Liver (tissue), 9 donors: ENCODE data around the gene MAP4K3. TPM values are rescaled to one million over a fixed set of nuclear protein-coding genes. Genes with fewer than 3 reads are reported as not detected.

Experiments
- DNase-seq: peaks from one replicate; pipeline ENCODE4 v3.0.0-alpha.2; 2017; ENCODE audit warnings: low spot score
- H3K27ac ChIP-seq, 2 donors: one replicate each; pipeline ENCODE4 v1.7.0; 2013; ENCODE audit warnings: inconsistent platforms in 2 of 2, low read length in 2 of 2, control low read depth in 1 of 2, low read depth in 1 of 2, mild to moderate bottlenecking in 1 of 2
- H3K27me3 ChIP-seq, 4 donors: one replicate each; pipeline versions ENCODE4 v1.6.1 to v1.7.0; 2013; ENCODE audit warnings: low read length in 3 of 4, inconsistent platforms in 1 of 4, mild to moderate bottlenecking in 1 of 4, moderate library complexity in 1 of 4; ENCODE audit not compliant: control insufficient read depth in 4 of 4, insufficient read depth in 4 of 4
- H3K36me3 ChIP-seq, 4 donors: one replicate each; pipeline versions ENCODE4 v1.6.1 to v1.7.0; 2013; ENCODE audit warnings: low read length in 3 of 4, mild to moderate bottlenecking in 3 of 4, low read depth in 1 of 4, moderate library complexity in 1 of 4; ENCODE audit not compliant: control insufficient read depth in 4 of 4, insufficient read depth in 3 of 4
- H3K4me1 ChIP-seq, 4 donors: one replicate each; pipeline versions ENCODE4 v1.6.1 to v1.7.0; 2013; ENCODE audit warnings: low read length in 3 of 4, mild to moderate bottlenecking in 3 of 4, moderate library complexity in 1 of 4; ENCODE audit not compliant: control insufficient read depth in 4 of 4, insufficient read depth in 4 of 4
- H3K4me3 ChIP-seq, 3 donors: one replicate each; pipeline versions ENCODE4 v1.6.1 to v1.7.0; 2013; ENCODE audit warnings: low read length in 3 of 3, control low read depth in 1 of 3, low read depth in 1 of 3, mild to moderate bottlenecking in 1 of 3
- H3K9ac ChIP-seq, 2 donors: one replicate each; pipeline ENCODE4 v1.7.0; 2013; ENCODE audit warnings: low read length in 2 of 2, mild to moderate bottlenecking in 2 of 2, moderate library complexity in 2 of 2, control low read depth in 1 of 2, low read depth in 1 of 2
- H3K9me3 ChIP-seq, 4 donors: one replicate each; pipeline versions ENCODE4 v1.6.1 to v1.7.0; 2013; ENCODE audit warnings: low read length in 3 of 4; ENCODE audit not compliant: control insufficient read depth in 4 of 4
- ATF3 ChIP-seq: IDR thresholded peaks from 2 replicates; pipeline ENCODE4 v1.6.1; 2016; ENCODE audit warnings: antibody characterized with exemption
- EGR1 ChIP-seq, 2 donors: IDR thresholded peaks; 2 replicates each; pipeline ENCODE4 v1.6.1; 2016 to 2018; ENCODE audit warnings: antibody characterized with exemption in 2 of 2, low read depth in 2 of 2
- FOXA1 ChIP-seq: IDR thresholded peaks from 2 replicates; pipeline ENCODE4 v1.6.1; 2016; ENCODE audit warnings: antibody characterized with exemption
- FOXA2 ChIP-seq: IDR thresholded peaks from 2 replicates; pipeline ENCODE4 v1.6.1; 2016; ENCODE audit warnings: antibody characterized with exemption
- GABPA ChIP-seq, 2 donors: IDR thresholded peaks in 1 of 2; conservative IDR thresholded peaks in 1 of 2; 2 replicates each; pipeline ENCODE4 v1.6.1; 2016; ENCODE audit warnings: antibody characterized with exemption in 2 of 2, mild to moderate bottlenecking in 1 of 2, moderate library complexity in 1 of 2
- HNF4A ChIP-seq, 2 donors: conservative IDR thresholded peaks; 2 replicates each; pipeline ENCODE4 v1.6.1; 2016; ENCODE audit warnings: antibody characterized with exemption in 2 of 2, mild to moderate bottlenecking in 2 of 2
- HNF4G ChIP-seq: IDR thresholded peaks from 2 replicates; pipeline ENCODE4 v1.6.1; 2016; ENCODE audit warnings: antibody characterized with exemption
- NR2F2 ChIP-seq: IDR thresholded peaks from 2 replicates; pipeline ENCODE4 v1.6.1; 2016; ENCODE audit warnings: antibody characterized with exemption
- RAD21 ChIP-seq, 2 donors: IDR thresholded peaks; 2 replicates each; pipeline ENCODE4 v1.6.1; 2016; ENCODE audit warnings: antibody characterized with exemption in 2 of 2, mild to moderate bottlenecking in 2 of 2
- REST ChIP-seq: IDR thresholded peaks from 2 replicates; pipeline ENCODE4 v1.6.1; 2016; ENCODE audit warnings: antibody characterized with exemption, mild to moderate bottlenecking
- RXRA ChIP-seq, 2 donors: IDR thresholded peaks; 2 replicates each; pipeline ENCODE4 v1.6.1; 2017 to 2018; ENCODE audit warnings: antibody characterized with exemption in 2 of 2, mild to moderate bottlenecking in 1 of 2
- SP1 ChIP-seq: IDR thresholded peaks from 2 replicates; pipeline ENCODE4 v1.6.1; 2018; ENCODE audit warnings: antibody characterized with exemption, mild to moderate bottlenecking
- TAF1 ChIP-seq: conservative IDR thresholded peaks from 2 replicates; pipeline ENCODE4 v1.6.1; 2016; ENCODE audit warnings: antibody characterized with exemption, mild to moderate bottlenecking
- YY1 ChIP-seq: IDR thresholded peaks from 2 replicates; pipeline ENCODE4 v1.6.1; 2016; ENCODE audit warnings: antibody characterized with exemption, mild to moderate bottlenecking
- WGBS: extraction: QIAGEN DNeasy Blood & Tissue Kit; methylation state at CpG from one replicate; pipeline ENCODE4 v1.1.7; 2013; 5-methylcytosine and 5-hydroxymethylcytosine counted together
- polyA plus RNA-seq, 2 donors: library from polyadenylated mRNA; stranded (reverse) in 1 of 2; unstranded in 1 of 2; fragments of 200-250 nt in 1 of 2; fragments of >200 nt in 1 of 2; fragmentation: Nextera tagmentation in 1 of 2; extraction: Ambion mirVana in 1 of 2; gene quantifications; one replicate each; pipeline versions ENCODE4 v1.2.1 to v1.2.3, GENCODE V29; 2013 to 2015
- total RNA-seq, 2 donors: library from RNA; depleted of rRNA; stranded (reverse); fragments of >200 nt; gene quantifications; one replicate each; pipeline ENCODE4 v1.2.3, GENCODE V29; 2014
- TF ChIP-seq, protein P1 (sequence below): IDR thresholded peaks from 2 replicates; pipeline ENCODE4 v1.6.1; 2016; ENCODE audit warnings: antibody characterized with exemption
- TF ChIP-seq, protein P2 (sequence below): fragments of 150-350 bp; IDR thresholded peaks from 2 replicates; pipeline ENCODE4 v1.5.1; 2017; ENCODE audit warnings: improper control_type of control experiment, low read depth, low read length; ENCODE audit not compliant: missing input control
- TF ChIP-seq, protein P3 (sequence below): IDR thresholded peaks from 2 replicates; pipeline ENCODE4 v1.6.1; 2016; ENCODE audit warnings: antibody characterized with exemption
- donor health status: healthy.
- donor health status: healthy.
- donor health status: healthy.
- donor health status: healthy.
- donor health status: healthy.

The MAP4K3 gene
- total and polyA plus RNA-seq, 4 donors = 6.2 to 23.8 (median 10.9) TPM

DNA sequence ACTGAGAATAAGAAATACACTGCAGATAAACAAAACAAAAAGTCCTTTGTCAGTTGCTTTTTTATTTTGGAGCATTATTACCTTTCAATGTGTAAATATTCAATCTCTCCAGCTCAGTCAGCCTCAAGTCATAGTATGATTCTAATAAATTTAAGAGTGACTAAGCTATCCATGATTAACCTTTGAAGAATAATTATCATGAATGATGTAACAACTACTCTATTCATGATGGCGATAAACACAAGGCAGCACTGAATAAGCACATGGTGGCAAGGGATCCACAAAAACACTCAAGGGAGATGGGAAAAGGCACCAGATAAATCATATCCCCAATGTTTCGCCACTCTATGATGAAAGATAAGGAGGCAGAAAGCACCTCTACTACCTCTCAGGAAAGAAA lies 67.0 kb downstream of the MAP4K3 start:
- 94% methylated on average over 2 of the region's 2 CpGs for WGBS
- no peak for DNase-seq
- Histone ChIP-seq H3K9ac (no peak overlapping the region), H3K27me3 (no peaks in the 10 kb centered on the region), H3K9me3 (no peaks in the 10 kb centered on the region), H3K36me3 (peaks cover 0 to 4% (median 0%) of the 10 kb centered on the region in 4 donors), H3K27ac (no peak overlapping the region), H3K4me1 (no peaks in the 10 kb centered on the region), H3K4me3 (no peak overlapping the region)
- TF ChIP-seq NR2F2 (no peak), ATF3 (no peak), EGR1 (IDR thresholded peaks at IDR 0.05; ENCODE audit: low read depth in 2 of 2) (no peak), YY1 (no peak), HNF4G (no peak), FOXA1 (no peak), RAD21 (IDR thresholded peaks at IDR 0.05) (no peak), GABPA (IDR thresholded peaks at IDR 0.05 in 1 of 2, conservative IDR thresholded peaks at IDR 0.05 in 1 of 2) (no peak), SP1 (no peak), REST (no peak), HNF4A (conservative IDR thresholded peaks at IDR 0.05) (no peak), RXRA (IDR thresholded peaks at IDR 0.05) (no peak), TAF1 (no peak)
- TF ChIP-seq, protein P1, sequence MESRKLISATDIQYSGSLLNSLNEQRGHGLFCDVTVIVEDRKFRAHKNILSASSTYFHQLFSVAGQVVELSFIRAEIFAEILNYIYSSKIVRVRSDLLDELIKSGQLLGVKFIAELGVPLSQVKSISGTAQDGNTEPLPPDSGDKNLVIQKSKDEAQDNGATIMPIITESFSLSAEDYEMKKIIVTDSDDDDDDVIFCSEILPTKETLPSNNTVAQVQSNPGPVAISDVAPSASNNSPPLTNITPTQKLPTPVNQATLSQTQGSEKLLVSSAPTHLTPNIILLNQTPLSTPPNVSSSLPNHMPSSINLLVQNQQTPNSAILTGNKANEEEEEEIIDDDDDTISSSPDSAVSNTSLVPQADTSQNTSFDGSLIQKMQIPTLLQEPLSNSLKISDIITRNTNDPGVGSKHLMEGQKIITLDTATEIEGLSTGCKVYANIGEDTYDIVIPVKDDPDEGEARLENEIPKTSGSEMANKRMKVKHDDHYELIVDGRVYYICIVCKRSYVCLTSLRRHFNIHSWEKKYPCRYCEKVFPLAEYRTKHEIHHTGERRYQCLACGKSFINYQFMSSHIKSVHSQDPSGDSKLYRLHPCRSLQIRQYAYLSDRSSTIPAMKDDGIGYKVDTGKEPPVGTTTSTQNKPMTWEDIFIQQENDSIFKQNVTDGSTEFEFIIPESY = no peak
- TF ChIP-seq, protein P2, sequence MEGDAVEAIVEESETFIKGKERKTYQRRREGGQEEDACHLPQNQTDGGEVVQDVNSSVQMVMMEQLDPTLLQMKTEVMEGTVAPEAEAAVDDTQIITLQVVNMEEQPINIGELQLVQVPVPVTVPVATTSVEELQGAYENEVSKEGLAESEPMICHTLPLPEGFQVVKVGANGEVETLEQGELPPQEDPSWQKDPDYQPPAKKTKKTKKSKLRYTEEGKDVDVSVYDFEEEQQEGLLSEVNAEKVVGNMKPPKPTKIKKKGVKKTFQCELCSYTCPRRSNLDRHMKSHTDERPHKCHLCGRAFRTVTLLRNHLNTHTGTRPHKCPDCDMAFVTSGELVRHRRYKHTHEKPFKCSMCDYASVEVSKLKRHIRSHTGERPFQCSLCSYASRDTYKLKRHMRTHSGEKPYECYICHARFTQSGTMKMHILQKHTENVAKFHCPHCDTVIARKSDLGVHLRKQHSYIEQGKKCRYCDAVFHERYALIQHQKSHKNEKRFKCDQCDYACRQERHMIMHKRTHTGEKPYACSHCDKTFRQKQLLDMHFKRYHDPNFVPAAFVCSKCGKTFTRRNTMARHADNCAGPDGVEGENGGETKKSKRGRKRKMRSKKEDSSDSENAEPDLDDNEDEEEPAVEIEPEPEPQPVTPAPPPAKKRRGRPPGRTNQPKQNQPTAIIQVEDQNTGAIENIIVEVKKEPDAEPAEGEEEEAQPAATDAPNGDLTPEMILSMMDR = no peak
- TF ChIP-seq, protein P3, sequence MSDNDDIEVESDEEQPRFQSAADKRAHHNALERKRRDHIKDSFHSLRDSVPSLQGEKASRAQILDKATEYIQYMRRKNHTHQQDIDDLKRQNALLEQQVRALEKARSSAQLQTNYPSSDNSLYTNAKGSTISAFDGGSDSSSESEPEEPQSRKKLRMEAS = no peak

- H3K4me3 ChIP-seq = no peak overlapping the region
- H3K4me1 ChIP-seq = no peaks in the 10 kb centered on the region
- DNase-seq = no peak
- H3K36me3 ChIP-seq = peaks cover 0 to 4% (median 0%) of the 10 kb centered on the region in 4 donors
- no peaks in the 10 kb centered on the region for H3K27me3 ChIP-seq
- no peaks in the 10 kb centered on the region for H3K9me3 ChIP-seq
- H3K9ac ChIP-seq = no peak overlapping the region
- WGBS = 84% methylated on average over 3 of the region's 3 CpGs
- H3K27ac ChIP-seq = no peak overlapping the region
- TF ChIP-seq REST = no peak
- TF ChIP-seq GABPA (IDR thresholded peaks at IDR 0.05 in 1 of 2, conservative IDR thresholded peaks at IDR 0.05 in 1 of 2) = no peak
- TF ChIP-seq EGR1 (IDR thresholded peaks at IDR 0.05; ENCODE audit: low read depth in 2 of 2) = no peak
- no peak for TF ChIP-seq SP1
- no peak for TF ChIP-seq NR2F2
- TF ChIP-seq HNF4G = no peak
- no peak for TF ChIP-seq RAD21 (IDR thresholded peaks at IDR 0.05)
- TF ChIP-seq HNF4A (conservative IDR thresholded peaks at IDR 0.05) = no peak
- no peak for TF ChIP-seq FOXA2
- TF ChIP-seq, protein P2 = no peak
- no peak for TF ChIP-seq FOXA1
- no peak for TF ChIP-seq TAF1
- no peak for TF ChIP-seq RXRA (IDR thresholded peaks at IDR 0.05)
- TF ChIP-seq, protein P3 = no peak
These were observed 68.2 kb downstream of the MAP4K3 start for GRCh38 chr2:39368846-39369245.
